ENCODE data around the gene SERBP1.
"Not testable (repeated sequence)": the region's sequence is repeated elsewhere in the genome, so short reads cannot be mapped to it uniquely, and the experiment has no call there.

The SERBP1 gene

GRCh38 chr1:67430358-67431155 is at the start of gene SERBP1:
TSS of gene SERBP1 (minus strand) at chr1:67430402. CDS start at chr1:67430300, 102 bp downstream.
- peak; percentile 90 for DNase-seq

DNA sequence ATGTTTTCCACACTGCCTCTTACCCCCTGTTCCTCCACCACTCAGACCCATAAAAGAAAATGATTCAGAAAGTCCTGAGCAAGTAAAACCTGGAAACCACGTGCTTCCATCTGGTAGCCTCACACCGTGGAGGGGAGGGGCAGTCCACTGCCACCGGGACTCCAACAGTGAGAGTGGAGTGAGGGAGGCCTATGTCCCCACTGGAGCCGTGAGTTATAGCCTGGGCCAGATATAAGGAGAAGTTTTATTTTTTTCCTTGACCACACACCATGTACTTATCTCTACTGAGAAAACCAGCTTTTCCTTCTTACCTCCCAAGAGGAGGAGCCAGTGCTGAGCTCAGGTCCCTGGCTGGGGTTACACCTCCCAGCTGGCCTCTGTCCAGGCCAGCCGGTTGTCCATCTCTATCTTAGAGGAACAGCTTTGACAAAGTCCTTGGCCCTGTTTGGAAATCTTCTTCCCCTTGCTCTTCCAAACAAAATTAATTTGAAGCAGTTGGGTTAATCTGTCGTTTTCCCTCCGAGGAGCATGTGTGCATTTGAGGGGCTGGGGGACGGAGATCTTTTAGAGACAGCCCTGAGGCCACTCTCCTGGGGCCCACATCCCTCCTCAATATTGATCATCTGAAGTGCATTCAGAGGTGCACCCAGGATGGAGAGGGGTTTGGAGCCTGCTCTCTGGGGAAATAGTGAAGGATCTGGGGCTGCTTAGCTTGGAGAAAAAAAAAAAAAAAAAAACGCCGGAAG is 49.1 kb upstream of the SERBP1 start:
- DNase-seq = no peak

- no peak for DNase-seq
These were observed 46.7 kb upstream of the SERBP1 start for GRCh38 chr1:67476906-67477305.

DNA sequence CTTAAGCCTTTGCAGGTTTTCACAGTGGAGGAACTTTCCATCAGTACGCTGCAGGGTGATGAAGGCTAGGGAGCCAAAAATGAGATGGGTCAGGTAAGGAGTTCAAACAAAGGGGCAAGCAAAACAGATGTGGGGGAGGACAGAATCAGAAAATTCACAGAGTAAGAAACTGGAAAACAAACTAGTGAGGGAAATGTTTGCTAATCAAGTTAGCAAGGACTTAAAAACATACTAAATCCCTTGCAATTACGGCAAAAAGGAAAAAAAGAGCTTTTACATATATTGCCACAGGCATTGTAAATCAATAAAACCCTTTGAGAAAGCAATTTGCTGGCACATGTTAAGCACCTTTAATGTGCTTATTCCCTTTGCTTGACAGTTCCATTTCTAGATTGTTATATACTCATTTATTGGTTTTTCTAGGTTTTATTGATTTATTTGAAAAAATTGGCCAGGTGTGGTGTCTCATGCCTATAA is 45.8 kb upstream of the SERBP1 start:
- DNase-seq = no peak

DNA sequence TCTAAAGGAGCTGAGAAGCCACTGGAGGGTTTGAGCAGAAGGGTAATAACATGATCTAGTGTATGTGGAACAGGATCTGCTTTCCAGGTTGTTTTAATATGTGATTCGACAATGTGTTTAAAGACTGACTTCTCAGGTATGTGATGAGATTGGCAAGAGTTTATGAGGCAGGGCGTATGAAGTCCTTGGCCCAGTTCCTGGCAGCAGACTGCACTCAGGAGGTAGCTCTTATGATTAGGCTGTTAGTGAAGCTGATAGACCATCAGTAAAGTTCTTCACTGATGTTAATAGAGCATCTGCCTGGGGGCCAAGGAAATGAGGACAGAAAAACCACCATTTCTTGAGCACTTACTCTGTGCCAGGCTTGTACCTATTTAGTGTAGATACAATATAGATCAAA is 41.9 kb upstream of the SERBP1 start:
- no peak for DNase-seq

DNA sequence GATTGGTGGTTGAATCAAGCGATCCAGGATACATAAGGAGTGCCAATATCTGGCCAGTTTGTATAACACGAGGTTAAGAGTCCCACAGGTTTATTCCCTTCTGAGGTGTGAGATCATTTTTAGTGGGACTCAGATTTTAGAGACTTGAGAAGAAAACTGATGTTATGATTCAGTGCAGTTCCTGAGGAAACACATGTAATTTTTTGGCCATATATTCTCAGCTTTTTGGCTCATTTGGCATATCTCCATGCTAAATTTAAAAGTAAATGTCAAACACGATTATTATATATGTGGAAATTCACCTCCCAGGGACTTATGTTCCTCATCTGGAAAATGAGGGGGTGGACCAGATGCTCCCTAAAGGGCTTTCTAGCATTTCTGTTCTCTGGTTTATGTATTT is 39.2 kb upstream of the SERBP1 start:
- DNase-seq = no peak

- DNase-seq = no peak
These were observed 38.0 kb upstream of the SERBP1 start for GRCh38 chr1:67468066-67468718.

GRCh38 chr1:67465375-67465774 is 35.2 kb upstream of the SERBP1 start:
- DNase-seq = no peak

- no peak for DNase-seq
These were observed 34.5 kb upstream of the SERBP1 start for GRCh38 chr1:67464746-67465145.

DNA sequence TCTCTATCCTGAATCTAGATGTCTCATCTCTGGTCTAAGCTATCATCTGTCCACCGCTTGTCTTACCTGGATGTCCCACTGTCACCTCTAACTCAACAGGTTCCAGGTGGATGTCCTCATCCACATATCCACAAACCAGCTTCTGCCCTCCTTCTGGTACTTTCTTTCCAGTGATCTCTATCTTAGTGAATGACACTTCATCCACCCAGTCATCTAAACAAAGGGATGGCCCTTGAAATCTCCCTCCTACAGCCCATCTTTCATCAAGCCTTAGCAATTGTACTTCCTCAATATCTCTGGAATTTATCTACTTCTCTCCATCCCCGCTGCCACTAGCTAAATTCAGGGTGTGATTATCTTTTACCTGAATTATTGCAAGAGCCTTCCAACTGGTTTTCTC is 33.9 kb upstream of the SERBP1 start:
- DNase-seq = no peak

- no peak for DNase-seq
These were observed 33.2 kb upstream of the SERBP1 start for GRCh38 chr1:67463298-67463955.

DNA sequence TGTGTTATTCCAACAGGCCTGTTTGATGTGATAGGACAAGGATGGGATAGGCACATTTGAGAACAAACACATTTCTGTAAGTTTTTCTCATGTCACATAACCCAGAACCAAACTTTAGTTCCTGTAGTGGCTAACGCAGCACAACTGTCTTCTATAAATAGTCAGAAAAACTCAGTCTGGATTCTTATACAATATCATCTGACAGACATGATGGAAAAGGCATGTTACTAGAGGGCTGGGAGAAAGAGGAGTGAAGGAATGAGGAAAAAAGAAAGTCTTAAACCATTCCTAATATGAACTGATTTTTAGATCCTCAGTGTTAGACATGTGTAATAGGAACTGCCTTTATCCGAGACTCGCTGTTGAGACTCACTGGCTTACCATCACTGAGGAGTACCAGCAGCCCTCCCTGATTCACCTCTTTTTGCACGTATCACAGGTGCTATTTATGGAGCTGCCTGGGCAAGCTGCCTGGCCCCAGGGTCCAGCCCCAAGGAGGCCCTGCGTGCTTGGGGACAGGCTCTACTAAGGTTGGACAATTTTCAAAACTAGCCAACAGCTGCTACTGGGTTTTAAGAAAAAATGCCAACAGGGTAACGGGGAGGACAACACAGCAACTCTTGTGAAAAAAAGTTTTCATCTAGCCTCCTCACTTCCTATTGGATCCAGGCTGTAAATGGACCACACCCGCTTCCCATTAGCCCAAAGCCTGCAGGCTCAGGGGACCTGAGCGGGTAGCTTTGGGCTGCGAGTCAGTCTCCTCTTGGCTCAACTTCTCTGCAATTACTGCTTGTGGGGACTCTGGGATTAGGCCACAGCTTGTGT is 30.7 kb upstream of the SERBP1 start:
- no peak for DNase-seq

- no peak for DNase-seq
These were observed 28.9 kb upstream of the SERBP1 start for GRCh38 chr1:67459068-67459467.

GRCh38 chr1:67458663-67459062 is 28.5 kb upstream of the SERBP1 start:
- no peak for DNase-seq

- no peak for DNase-seq
These were observed 27.0 kb upstream of the SERBP1 start for GRCh38 chr1:67457247-67457646.

DNA sequence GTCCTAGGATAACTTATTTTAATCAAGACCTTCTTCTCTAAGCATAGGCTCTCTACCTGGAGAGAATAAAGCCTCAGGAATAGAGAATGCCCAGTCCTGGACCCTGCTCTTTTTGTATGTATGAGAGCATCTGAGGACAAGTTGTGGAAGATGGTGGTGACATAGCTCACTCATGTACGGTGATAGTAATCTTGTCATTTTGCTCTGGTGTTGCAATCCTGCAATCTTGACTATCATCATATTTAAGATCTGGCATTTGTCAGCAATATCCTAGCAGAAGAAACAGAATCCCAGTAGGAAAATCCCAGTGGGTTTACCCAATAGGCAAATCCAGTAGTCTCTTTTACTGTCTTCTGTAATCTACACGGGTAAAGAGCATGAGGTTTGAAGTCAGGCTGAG is 21.6 kb upstream of the SERBP1 start:
- DNase-seq = no peak

GRCh38 chr1:67451356-67451755 is 21.2 kb upstream of the SERBP1 start:
- DNase-seq = no peak

- DNase-seq = no peak
These were observed 16.7 kb upstream of the SERBP1 start for GRCh38 chr1:67446893-67447292.

DNA sequence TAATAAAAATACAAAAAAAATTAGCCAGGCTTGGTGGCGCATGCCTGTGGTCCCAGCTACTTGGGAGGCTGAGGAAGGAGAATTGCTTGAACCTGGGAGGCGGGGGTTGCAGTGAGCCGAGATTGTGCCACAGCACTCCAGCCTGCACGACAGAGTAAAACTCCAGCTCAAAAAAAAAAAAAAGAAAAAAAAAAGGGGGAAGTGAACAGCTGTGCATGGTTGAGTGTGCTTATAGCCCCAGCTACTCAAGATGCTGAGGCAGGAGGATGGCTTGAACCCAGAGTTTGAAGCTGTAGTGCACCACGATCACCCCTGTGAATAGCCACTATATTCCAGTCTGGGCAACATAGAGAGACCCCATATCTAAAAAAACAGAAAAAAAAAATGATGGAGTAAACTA is 15.8 kb upstream of the SERBP1 start:
- DNase-seq = not testable (repeated sequence)

DNA sequence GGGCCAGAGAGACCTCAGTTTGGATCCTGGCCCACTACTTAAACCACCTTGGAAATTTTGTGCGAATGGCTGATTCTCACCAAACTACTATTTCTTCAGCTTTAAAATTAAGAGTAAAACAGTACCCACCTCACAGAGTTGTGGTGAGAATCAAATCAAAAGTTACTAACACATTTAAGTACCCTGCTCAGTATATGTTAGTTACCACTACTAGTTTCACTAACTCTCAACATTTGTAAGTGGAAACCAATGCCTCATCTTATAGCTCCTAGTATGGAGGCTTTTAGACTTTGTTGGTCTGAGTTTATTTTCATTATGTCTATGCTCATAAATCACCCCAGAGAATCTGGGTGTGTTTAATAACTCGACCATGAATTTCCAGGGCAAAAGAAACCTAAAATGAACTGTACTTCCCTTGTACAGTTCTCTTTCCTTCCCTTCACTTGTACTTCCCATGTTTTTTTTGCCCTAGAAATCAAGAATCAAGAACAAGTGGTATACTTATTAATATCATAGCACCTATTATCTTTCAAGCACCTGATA is 11.6 kb upstream of the SERBP1 start:
- DNase-seq = no peak

DNA sequence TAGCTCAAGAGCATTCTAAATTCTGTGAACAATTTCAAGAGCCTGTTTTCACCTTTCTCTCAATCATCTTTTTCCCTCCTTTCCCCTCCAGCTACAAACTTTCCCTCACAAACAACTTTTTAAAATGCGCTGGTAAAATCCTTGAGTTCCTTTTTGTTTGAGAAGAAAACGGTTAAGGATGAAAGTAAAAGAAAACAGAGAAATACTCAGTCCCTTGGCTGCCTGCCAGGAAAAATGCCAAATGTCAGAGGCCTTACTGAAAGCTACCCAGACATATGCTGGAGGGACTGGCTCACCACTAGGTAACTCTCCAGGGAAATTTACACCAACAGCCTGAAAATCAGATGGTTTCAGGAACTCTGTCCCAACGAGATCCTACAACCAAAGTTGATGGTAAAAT is 11.0 kb upstream of the SERBP1 start:
- DNase-seq = peak; percentile 21

- no peak for DNase-seq
These were observed 10.1 kb upstream of the SERBP1 start for GRCh38 chr1:67440339-67440738.
